ENCODE data around the gene RRH. TPM values are rescaled to one million over a fixed set of nuclear protein-coding genes. Genes with fewer than 3 reads are reported as not detected.
A peak's percentile ranks its signal among the peaks of the same experiment; 100 is the strongest.

The RRH gene
- total and polyA plus RNA-seq, 2 of the 13 experiments (the other 11 are each of a cell fraction or from before 2014, with no cell fraction given) = 0.07 to 0.17 TPM

GRCh38 chr4:109815151-109816081 lies 12.4 kb upstream of the RRH start, which contains the start of gene GAR1 (continued):
- TF ChIP-seq ZHX2 (IDR thresholded peaks at IDR 0.05; ENCODE audit: low read depth) (peak; percentile 92), ZHX2 (CRISPR knock-in tag; IDR thresholded peaks at IDR 0.05; ENCODE audit: borderline replicate concordance) (no peak), FUBP1 (CRISPR knock-in tag; IDR thresholded peaks at IDR 0.05; ENCODE audit: borderline replicate concordance) (0 out of 2 replicates have a peak, but pooled peaks have one; percentile 74), ZNF296 (CRISPR knock-in tag; conservative IDR thresholded peaks at IDR 0.05) (peak; percentile 69; the same call in 1 of the 2 replicates), LRRFIP1 (CRISPR knock-in tag; conservative IDR thresholded peaks at IDR 0.05) (no peak), POLR2A (IDR thresholded peaks at IDR 0.05; ENCODE audit: insufficient read depth in 1 of 2, low read depth in 2 of 2, low read length in 2 of 2) (peak; percentile 43 to 73; a peak in 3 of 4 replicates), ZNF337 (CRISPR knock-in tag; IDR thresholded peaks at IDR 0.05; ENCODE audit: borderline replicate concordance, low read depth) (0 out of 2 replicates have a peak, but pooled peaks have one; percentile 86), FOXA3 (CRISPR knock-in tag; IDR thresholded peaks at IDR 0.05) (peak; percentile 29; the same call in 1 of the 2 replicates), PHF8 (CRISPR knock-in tag; IDR thresholded peaks at IDR 0.05) (peak; percentile 90), U2AF2 (IDR thresholded peaks at IDR 0.05; ENCODE audit: low read depth, low read length) (0 out of 2 replicates have a peak, but pooled peaks have one; percentile 27), MXI1 (IDR thresholded peaks at IDR 0.05; ENCODE audit: borderline replicate concordance, low read depth, low read length) (peak; percentile 98), ZNF687 (CRISPR knock-in tag; IDR thresholded peaks at IDR 0.05) (peak; percentile 99), ZFP37 (CRISPR knock-in tag; IDR thresholded peaks at IDR 0.05; ENCODE audit: borderline replicate concordance) (peak; percentile 18; the same call in 1 of the 2 replicates)
